ENCODE data around the gene DDX1. TPM values are rescaled to one million over a fixed set of nuclear protein-coding genes. Genes with fewer than 3 reads are reported as not detected.

DDX1 gene
- total and polyA plus RNA-seq, 2 experiments from 2014 or later: 72.6 to 101 TPM

GRCh38 chr2:15556311-15556930 is 35.2 kb upstream of the DDX1 start:
- WGBS, 2 experiments (ENCODE audit: low coverage in 1 of 2, low lambda C conversion rate in 2 of 2, missing lambda C conversion rate in 2 of 2): 97 to 99% methylated on average over 4 of the region's 4 CpGs
- no peak for DNase-seq

GRCh38 chr2:15557887-15558311 is 33.8 kb upstream of the DDX1 start:
- TF ChIP-seq EZH2 (IDR thresholded peaks at IDR 0.05; ENCODE audit: insufficient read depth, poor library complexity, severe bottlenecking) (no peak), EZH2phosphoT487 (IDR thresholded peaks at IDR 0.05; ENCODE audit: insufficient read depth, low read depth) (no peak)
- peaks cover 4% of the 10 kb centered on the region for H3K36me3 ChIP-seq (ENCODE audit: low read depth)
- H3F3A ChIP-seq (ENCODE audit: insufficient read depth): peaks cover 13% of the 10 kb centered on the region
- H3K4me1 ChIP-seq (ENCODE audit: insufficient read depth): peaks cover 15% of the 10 kb centered on the region
- H3K9me3 ChIP-seq (ENCODE audit: low read depth): no peaks in the 10 kb centered on the region
- H3K79me2 ChIP-seq (ENCODE audit: insufficient read depth): peaks cover 78% of the 10 kb centered on the region
- no peak overlapping the region for H3K4me2 ChIP-seq (ENCODE audit: unreplicated experiment)
- H3K4me3 ChIP-seq: no peak overlapping the region
- no peak overlapping the region for H2AFZ ChIP-seq
- no peaks in the 10 kb centered on the region for H3K27me3 ChIP-seq (replicated peaks; ENCODE audit: insufficient read depth)
- in situ Hi-C loops (cut with MboI): no loop called here
- H4K20me1 ChIP-seq (ENCODE audit: insufficient read depth): 0 out of 2 replicates have a peak, but pooled peaks cover 3% of the 10 kb centered on the region
- H3K27ac ChIP-seq: no peak overlapping the region
- no peaks in the 10 kb centered on the region for H3K9me2 ChIP-seq (ENCODE audit: insufficient read depth)
- 78 to 83% methylated on average over 5 of the region's 5 CpGs for WGBS, 2 experiments (ENCODE audit: low coverage in 1 of 2, low lambda C conversion rate in 2 of 2, missing lambda C conversion rate in 2 of 2)
- no peak for DNase-seq
- H3K9ac ChIP-seq: no peak overlapping the region

More at GRCh38 chr2:15556311-15556930, 35.2 kb upstream of the DDX1 start:
- Histone ChIP-seq H3F3A (ENCODE audit: insufficient read depth) (peaks cover 1% of the 10 kb centered on the region), H3K27ac (no peak overlapping the region), H3K4me3 (no peak overlapping the region), H3K9ac (no peak overlapping the region), H3K4me2 (ENCODE audit: unreplicated experiment) (no peak overlapping the region), H3K27me3 (replicated peaks; ENCODE audit: insufficient read depth) (no peaks in the 10 kb centered on the region), H3K9me2 (ENCODE audit: insufficient read depth) (no peaks in the 10 kb centered on the region), H3K79me2 (ENCODE audit: insufficient read depth) (peaks cover 84% of the 10 kb centered on the region), H4K20me1 (ENCODE audit: insufficient read depth) (0 out of 2 replicates have a peak, but pooled peaks cover 3% of the 10 kb centered on the region), H3K4me1 (ENCODE audit: insufficient read depth) (peaks cover 10% of the 10 kb centered on the region; the same call in 1 of the 2 replicates), H3K36me3 (ENCODE audit: low read depth) (peaks cover 15% of the 10 kb centered on the region), H3K9me3 (ENCODE audit: low read depth) (no peaks in the 10 kb centered on the region), H2AFZ (no peak overlapping the region)
- no peak for TF ChIP-seq EZH2phosphoT487 (IDR thresholded peaks at IDR 0.05; ENCODE audit: insufficient read depth, low read depth)
- TF ChIP-seq EZH2 (IDR thresholded peaks at IDR 0.05; ENCODE audit: insufficient read depth, poor library complexity, severe bottlenecking): no peak
- in situ Hi-C loops (cut with MboI): no loop called here

- Histone ChIP-seq H4K20me1 (ENCODE audit: insufficient read depth) (0 out of 2 replicates have a peak, but pooled peaks cover 3% of the 10 kb centered on the region), H3K4me1 (ENCODE audit: insufficient read depth) (peaks cover 15% of the 10 kb centered on the region), H3K9me2 (ENCODE audit: insufficient read depth) (no peaks in the 10 kb centered on the region), H3K4me2 (ENCODE audit: unreplicated experiment) (peak overlapping the region; percentile 94), H2AFZ (no peak overlapping the region), H3K9ac (peak overlapping the region; percentile 98), H3K27ac (peak overlapping the region; percentile 87), H3K27me3 (replicated peaks; ENCODE audit: insufficient read depth) (no peaks in the 10 kb centered on the region), H3K36me3 (ENCODE audit: low read depth) (no peaks in the 10 kb centered on the region; the same call in 1 of the 2 replicates), H3K4me3 (peak overlapping the region; percentile 98), H3K9me3 (ENCODE audit: low read depth) (no peaks in the 10 kb centered on the region), H3K79me2 (ENCODE audit: insufficient read depth) (peaks cover 66% of the 10 kb centered on the region), H3F3A (ENCODE audit: insufficient read depth) (peaks cover 13% of the 10 kb centered on the region)
- TF ChIP-seq EZH2 (IDR thresholded peaks at IDR 0.05; ENCODE audit: insufficient read depth, poor library complexity, severe bottlenecking): no peak
- TF ChIP-seq EZH2phosphoT487 (IDR thresholded peaks at IDR 0.05; ENCODE audit: insufficient read depth, low read depth): no peak
- DNase-seq: peak; percentile 31
- in situ Hi-C loops (cut with MboI): no loop called here
- 52 to 56% methylated on average over 6 of the region's 6 CpGs for WGBS, 2 experiments (ENCODE audit: low coverage in 1 of 2, low lambda C conversion rate in 2 of 2, missing lambda C conversion rate in 2 of 2)
These were observed 32.1 kb upstream of the DDX1 start for GRCh38 chr2:15559379-15560139.

GRCh38 chr2:15560140-15560987 is 31.3 kb upstream of the DDX1 start:
- peak overlapping the region; percentile 100 for H2AFZ ChIP-seq
- DNase-seq: peak; percentile 81
- H3K27me3 ChIP-seq (replicated peaks; ENCODE audit: insufficient read depth): no peaks in the 10 kb centered on the region
- no peaks in the 10 kb centered on the region for H3K9me2 ChIP-seq (ENCODE audit: insufficient read depth)
- 0 out of 2 replicates have a peak, but pooled peaks cover 3% of the 10 kb centered on the region for H4K20me1 ChIP-seq (ENCODE audit: insufficient read depth)
- peaks cover 13% of the 10 kb centered on the region for H3F3A ChIP-seq (ENCODE audit: insufficient read depth)
- H3K79me2 ChIP-seq (ENCODE audit: insufficient read depth): peaks cover 58% of the 10 kb centered on the region
- no peaks in the 10 kb centered on the region; the same call in 1 of the 2 replicates for H3K36me3 ChIP-seq (ENCODE audit: low read depth)
- peak overlapping the region; percentile 94 for H3K4me2 ChIP-seq (ENCODE audit: unreplicated experiment)
- peak overlapping the region; percentile 87 for H3K27ac ChIP-seq
- in situ Hi-C loops (cut with MboI): no loop called here
- WGBS, 2 experiments (ENCODE audit: low coverage in 1 of 2, low lambda C conversion rate in 2 of 2, missing lambda C conversion rate in 2 of 2): 0 to 1% methylated on average over 31 to 32 of the region's 32 CpGs
- TF ChIP-seq EZH2phosphoT487 (IDR thresholded peaks at IDR 0.05; ENCODE audit: insufficient read depth, low read depth): no peak
- no peak for TF ChIP-seq EZH2 (IDR thresholded peaks at IDR 0.05; ENCODE audit: insufficient read depth, poor library complexity, severe bottlenecking)
- peak overlapping the region; percentile 98 for H3K4me3 ChIP-seq
- no peaks in the 10 kb centered on the region for H3K9me3 ChIP-seq (ENCODE audit: low read depth)
- H3K9ac ChIP-seq: peak overlapping the region; percentile 98
- peaks cover 15% of the 10 kb centered on the region for H3K4me1 ChIP-seq (ENCODE audit: insufficient read depth)

All from GM23248 (cell line).